Pancreas (tissue), 10 donors: ENCODE results near the gene DDX39A. TPM values are rescaled to one million over a fixed set of nuclear protein-coding genes. Genes with fewer than 3 reads are reported as not detected.
A peak's percentile ranks its signal among the peaks of the same experiment; 100 is the strongest.
"Not testable (repeated sequence)": the region's sequence is repeated elsewhere in the genome, so short reads cannot be mapped to it uniquely, and the experiment has no call there.

ENCODE experiments used
- ATAC-seq, 4 donors: fragments of 200-7000 bp; cut with Tn5 transposase; one replicate each; pipeline versions ENCODE4 v1.8.0 to v1.9.1; 2020; ENCODE audit warnings: mild to moderate bottlenecking in 4 of 4, moderate library complexity in 4 of 4
- DNase-seq, 6 donors: peaks; one replicate each; pipeline ENCODE4 v3.0.0-alpha.2; 2020
- FAIRE-seq: peaks from 2 replicates; lab custom pipeline; 2012; peaks lifted over from hg19 to GRCh38; lab: Jason Lieb, UNC
- H3K27ac ChIP-seq, 4 donors: fragments of 200-600 bp; sonication (generic); 1 replicate in 3 of 4; 2 replicates in 1 of 4; pipeline versions ENCODE4 v1.5.0 to v1.8.0; 2020
- H3K27me3 ChIP-seq, 4 donors: fragments of 200-600 bp; one replicate each; pipeline ENCODE4 v1.8.0; 2021
- H3K36me3 ChIP-seq, 3 donors: fragments of 200-600 bp; sonication (generic) in 1 of 3; one replicate each; pipeline versions ENCODE4 v1.5.0 to v1.8.0; 2020 to 2021
- H3K4me1 ChIP-seq, 3 donors: fragments of 200-600 bp; one replicate each; pipeline ENCODE4 v1.8.0; 2021
- H3K4me3 ChIP-seq, 4 donors: fragments of 200-600 bp; sonication (generic) in 2 of 4; one replicate each; pipeline versions ENCODE4 v1.5.0 to v1.8.0; 2020 to 2021
- H3K9me3 ChIP-seq, 4 donors: fragments of 200-600 bp; one replicate each; pipeline ENCODE4 v1.8.0; 2021
- CTCF ChIP-seq, 4 donors: fragments of 200-600 bp; sonication (generic) in 3 of 4; IDR thresholded peaks; one replicate each; pipeline versions ENCODE4 v1.5.0 to v1.8.0; 2021; ENCODE audit warnings: antibody characterized with exemption in 4 of 4
- WGBS, 2 donors: extraction: QIAGEN DNeasy Blood & Tissue Kit; methylation state at CpG; one replicate each; pipeline ENCODE4 v1.1.7; 2013; 5-methylcytosine and 5-hydroxymethylcytosine counted together
- intact Hi-C, 3 donors: fragments of 100-400 bp; cut with DNase I; formaldehyde crosslinking; loops; one replicate each; pipeline versions ENCODE4 v1.11.1 to v1.14.2; 2022
- polyA plus RNA-seq, 2 donors: library from polyadenylated mRNA; stranded (reverse); fragments of 200-250 nt; gene quantifications; one replicate each; pipeline ENCODE4 v1.2.3, GENCODE V29; 2013
- total RNA-seq, 6 donors: library from RNA; stranded (reverse); fragmentation: NEBNext Ultra II Directional in 4 of 6; extraction: Animal tissue kit (Norgen Biotek cat#: 25700) in 4 of 6; gene quantifications; one replicate each; pipeline versions ENCODE4 v1.2.1 to v1.2.4, GENCODE V29; 2021 to 2023
- donor health status: healthy with polysubstance abuse.
- donor health status: DM: no; HTN: no; CAD: no; lungs with moderate emphysema.
- donor health status: DM: no; HTN: no; CAD: no.
- donor health status: control.
- donor health status: control.
- donor health status: Bipolar disorder and iron deficiency.
- donor health status: DM: yes; HTN: yes; CAD: no.
- donor health status: DM: no; HTN: no; CAD: no.
- donor health status: DM: no; HTN: no; CAD: no.
- donor health status: DM: yes; HTN: yes; CAD: no.

The DDX39A gene
- total and polyA plus RNA-seq, 8 donors = 9.3 to 86.6 (median 19.6) TPM

- Histone ChIP-seq H3K9me3 (no peaks in the 10 kb centered on the region), H3K27me3 (no peaks in the 10 kb centered on the region), H3K27ac (no peak overlapping the region), H3K4me1 (no peaks in the 10 kb centered on the region), H3K36me3 (peaks cover 0 to 17% (median 3%) of the 10 kb centered on the region in 3 donors), H3K4me3 (no peak overlapping the region)
- ATAC-seq (peak in 1 of 4 donors; percentile 18), DNase-seq (no peak), FAIRE-seq (no peak)
- intact Hi-C loops = no loop called here
- no peak for TF ChIP-seq CTCF (IDR thresholded peaks at IDR 0.05)
- 90 to 91% methylated on average over 26 of the region's 26 CpGs for WGBS, 2 donors
Measured at GRCh38 chr19:14402332-14403144, 16.6 kb downstream of the DDX39A start.

GRCh38 chr19:14401468-14402195 lies 17.5 kb downstream of the DDX39A start:
- Histone ChIP-seq H3K27ac (no peak overlapping the region), H3K36me3 (peaks cover 0 to 17% (median 0%) of the 10 kb centered on the region in 3 donors)

GRCh38 chr19:14400951-14401431 lies 18.1 kb downstream of the DDX39A start:
- TF ChIP-seq CTCF (IDR thresholded peaks at IDR 0.05) = no peak
- DNase-seq = no peak
- peaks cover 0 to 17% (median 0%) of the 10 kb centered on the region in 3 donors for H3K36me3 ChIP-seq
- intact Hi-C loops = no loop called here
- ATAC-seq = no peak
- H3K4me1 ChIP-seq = no peaks in the 10 kb centered on the region
- WGBS, 2 donors = 94 to 95% methylated on average over 11 of the region's 11 CpGs
- H3K27me3 ChIP-seq = no peaks in the 10 kb centered on the region
- H3K27ac ChIP-seq = no peak overlapping the region
- no peak overlapping the region for H3K4me3 ChIP-seq
- no peak for FAIRE-seq
- H3K9me3 ChIP-seq = no peaks in the 10 kb centered on the region

More at GRCh38 chr19:14401468-14402195, 17.5 kb downstream of the DDX39A start:
- Histone ChIP-seq H3K4me1 (no peaks in the 10 kb centered on the region), H3K9me3 (no peaks in the 10 kb centered on the region), H3K4me3 (no peak overlapping the region), H3K27me3 (no peaks in the 10 kb centered on the region)
- 93 to 95% methylated on average over 18 of the region's 18 CpGs for WGBS, 2 donors
- ATAC-seq = no peak
- DNase-seq = no peak
- intact Hi-C loops = no loop called here
- no peak for FAIRE-seq
- TF ChIP-seq CTCF (IDR thresholded peaks at IDR 0.05) = no peak

GRCh38 chr19:14397168-14397567 lies 22.0 kb downstream of the DDX39A start:
- H3K4me3 ChIP-seq, DNase-seq, H3K9me3 ChIP-seq, intact Hi-C loops, H3K4me1 ChIP-seq, FAIRE-seq, ATAC-seq, H3K27ac ChIP-seq, H3K27me3 ChIP-seq: not testable (repeated sequence)
- 87 to 89% methylated on average over 14 to 15 of the region's 16 CpGs for WGBS, 2 donors
- H3K36me3 ChIP-seq = peaks cover 0 to 10% (median 0%) of the 10 kb centered on the region in 3 donors

GRCh38 chr19:14396730-14397129 lies 22.4 kb downstream of the DDX39A start:
- H3K4me1 ChIP-seq, DNase-seq, H3K9me3 ChIP-seq, FAIRE-seq, intact Hi-C loops, H3K4me3 ChIP-seq, H3K36me3 ChIP-seq, H3K27ac ChIP-seq, ATAC-seq, H3K27me3 ChIP-seq: not testable (repeated sequence)
- 92 to 98% methylated on average over 3 of the region's 3 CpGs for WGBS, 2 donors
